ENCODE measurements around the gene MCM9. TPM values are rescaled to one million over a fixed set of nuclear protein-coding genes. Genes with fewer than 3 reads are reported as not detected.

MCM9 gene
- total and polyA plus RNA-seq, 11 donors = 2.1 to 8.5 (median 4.8) TPM

GRCh38 chr6:118897386-118897785 lies 37.6 kb downstream of the MCM9 start:
- Histone ChIP-seq H3K9me3 (no peaks in the 10 kb centered on the region), H3K27ac (no peak overlapping the region), H3K27me3 (no peaks in the 10 kb centered on the region), H3K36me3 (peaks cover 0 to 47% (median 16%) of the 10 kb centered on the region in 9 donors), H3K4me3 (no peak overlapping the region), H3K4me1 (peaks cover 0 to 64% (median 36%) of the 10 kb centered on the region in 12 donors)
- DNase-seq (no peak), ATAC-seq (no peak)
- TF ChIP-seq CTCF (IDR thresholded peaks at IDR 0.05) (no peak), POLR2A (IDR thresholded peaks at IDR 0.05) (no peak)
- intact Hi-C loops (cut with DNase I) = loop anchor here in 4 of 10 donors (5.0 to 10.0 kb wide), 6 partner anchors 35 to 1313 kb away; partner anchors contain the start of genes CEP85L (in 1 of the 4) and MAN1A1 (in 1 of the 4)

DNA sequence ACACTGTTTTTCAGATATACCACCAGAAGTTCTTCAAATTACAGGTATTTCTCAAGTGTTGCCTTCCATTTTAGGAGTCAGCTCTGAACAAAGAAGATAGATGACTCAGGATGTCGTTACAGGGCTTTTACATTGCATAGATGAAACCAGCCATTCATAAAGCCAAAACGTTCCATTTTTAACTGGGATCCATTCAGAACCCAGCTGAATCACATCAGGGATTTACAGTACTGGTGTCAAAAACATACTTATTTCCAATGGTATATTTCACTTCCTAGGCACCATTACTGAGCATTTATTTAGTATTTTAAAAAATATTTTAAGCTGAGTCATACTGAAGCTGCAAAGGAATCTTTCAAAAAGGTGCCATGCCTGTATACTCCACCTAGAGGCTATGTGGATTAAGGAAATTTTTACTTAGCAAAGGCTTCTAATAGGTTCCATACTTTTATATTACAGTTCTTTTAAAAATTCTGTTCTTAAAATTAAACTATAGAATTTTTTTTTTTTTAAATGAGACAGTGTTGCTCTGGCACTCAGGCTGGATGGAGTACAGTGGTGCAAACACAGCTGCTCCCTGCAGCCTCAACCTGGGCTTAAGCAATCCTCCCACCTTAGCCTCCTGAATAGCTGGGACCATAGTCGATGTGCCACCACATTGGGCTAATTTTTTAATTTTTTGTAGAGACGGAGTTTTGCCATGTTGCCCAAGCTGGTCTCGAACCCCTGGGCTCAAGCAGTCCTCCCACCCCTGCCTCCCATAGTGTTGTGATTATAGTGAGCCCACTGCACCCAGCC lies 38.4 kb downstream of the MCM9 start:
- peak overlapping the region in 2 of 12 donors; percentile 21 to 90 for H3K4me3 ChIP-seq
- peak overlapping the region in 3 of 12 donors; percentile 11 to 98 (median 97) for H3K27ac ChIP-seq
- 73 to 78% (median 74%) methylated on average over 5 of the region's 5 CpGs for WGBS, 4 donors

GRCh38 chr6:118895859-118896258 lies 39.1 kb downstream of the MCM9 start:
- Histone ChIP-seq H3K4me3 (peak overlapping the region in 9 of 12 donors; percentile 73 to 99 (median 89)), H3K36me3 (peaks cover 0 to 31% (median 6%) of the 10 kb centered on the region in 9 donors), H3K9me3 (no peaks in the 10 kb centered on the region), H3K27me3 (no peaks in the 10 kb centered on the region), H3K4me1 (peaks cover 0 to 72% (median 34%) of the 10 kb centered on the region in 12 donors), H3K27ac (peak overlapping the region in 8 of 12 donors; percentile 88 to 98 (median 96))
- intact Hi-C loops (cut with DNase I) = loop anchor here in 5 of 10 donors (2.0 to 10.0 kb wide), 7 partner anchors 36 to 1311 kb away; partner anchors contain the start of genes MCM9 (in 3 of the 5), CEP85L (in 1 of the 5) and MAN1A1 (in 1 of the 5)
- TF ChIP-seq POLR2A (IDR thresholded peaks at IDR 0.05) (no peak), CTCF (IDR thresholded peaks at IDR 0.05) (no peak)
- DNase-seq = no peak
- no peak for ATAC-seq
- WGBS, 4 donors = 33 to 44% (median 43%) methylated on average over 2 of the region's 2 CpGs

More for the DNA sequence above, 38.4 kb downstream of the MCM9 start:
- no peak for ATAC-seq
- intact Hi-C loops (cut with DNase I) = loop anchor here in 4 of 10 donors (5.0 to 10.0 kb wide), 6 partner anchors 36 to 1312 kb away; partner anchors contain the start of genes CEP85L (in 1 of the 4) and MAN1A1 (in 1 of the 4)
- Histone ChIP-seq H3K4me1 (peaks cover 0 to 72% (median 35%) of the 10 kb centered on the region in 12 donors), H3K9me3 (no peaks in the 10 kb centered on the region), H3K27me3 (no peaks in the 10 kb centered on the region), H3K36me3 (peaks cover 0 to 38% (median 8%) of the 10 kb centered on the region in 9 donors)
- no peak for DNase-seq
- TF ChIP-seq CTCF (IDR thresholded peaks at IDR 0.05) = peak in 9 of 12 donors; percentile 10 to 38 (median 21)
- TF ChIP-seq POLR2A (IDR thresholded peaks at IDR 0.05) = no peak

- no peak for ATAC-seq
- H3K4me1 ChIP-seq = peaks cover 0 to 70% (median 30%) of the 10 kb centered on the region in 12 donors
- WGBS, 4 donors = 0 to 1% (median 0%) methylated on average over 11 of the region's 11 CpGs
- H3K9me3 ChIP-seq = no peaks in the 10 kb centered on the region
- H3K27me3 ChIP-seq = no peaks in the 10 kb centered on the region
- intact Hi-C loops (cut with DNase I) = loop anchor here in 5 of 10 donors (2.0 to 10.0 kb wide), 7 partner anchors 37 to 1310 kb away; partner anchors contain the start of genes MCM9 (in 3 of the 5), CEP85L (in 1 of the 5) and MAN1A1 (in 1 of the 5)
- H3K36me3 ChIP-seq = peaks cover 0 to 25% (median 6%) of the 10 kb centered on the region in 9 donors
- H3K4me3 ChIP-seq = peak overlapping the region; percentile 73 to 99 (median 90)
- peak overlapping the region; percentile 86 to 98 (median 94) for H3K27ac ChIP-seq
- TF ChIP-seq CTCF (IDR thresholded peaks at IDR 0.05) = no peak
- TF ChIP-seq POLR2A (IDR thresholded peaks at IDR 0.05) = no peak
- no peak for DNase-seq
These were observed 39.7 kb downstream of the MCM9 start for GRCh38 chr6:118895261-118895560.

Data from heart left ventricle (tissue), 16 donors.